LNCaP clone FGC (cell line): Measurements from ENCODE around the gene ANK3.

Experiments
- DNase-seq: peaks from one replicate; pipeline ENCODE4 v3.0.0-alpha.2; 2011; ENCODE audit warnings: low read depth
- H3K4me3 ChIP-seq: 2 replicates; pipeline ENCODE4 v1.5.1; 2011; ENCODE audit warnings: mild to moderate bottlenecking, low read depth, low read length, control low read depth
- TF ChIP-seq, protein P1 (sequence below): IDR thresholded peaks from 2 replicates; pipeline ENCODE4 v1.5.1; 2012; ENCODE audit warnings: mild to moderate bottlenecking; ENCODE audit not compliant: control insufficient read depth, insufficient read depth; ENCODE audit errors: extremely low read depth

The ANK3 gene

GRCh38 chr10:60186315-60187071 lies 203.2 kb downstream of the ANK3 start:
- TF ChIP-seq, protein P1, sequence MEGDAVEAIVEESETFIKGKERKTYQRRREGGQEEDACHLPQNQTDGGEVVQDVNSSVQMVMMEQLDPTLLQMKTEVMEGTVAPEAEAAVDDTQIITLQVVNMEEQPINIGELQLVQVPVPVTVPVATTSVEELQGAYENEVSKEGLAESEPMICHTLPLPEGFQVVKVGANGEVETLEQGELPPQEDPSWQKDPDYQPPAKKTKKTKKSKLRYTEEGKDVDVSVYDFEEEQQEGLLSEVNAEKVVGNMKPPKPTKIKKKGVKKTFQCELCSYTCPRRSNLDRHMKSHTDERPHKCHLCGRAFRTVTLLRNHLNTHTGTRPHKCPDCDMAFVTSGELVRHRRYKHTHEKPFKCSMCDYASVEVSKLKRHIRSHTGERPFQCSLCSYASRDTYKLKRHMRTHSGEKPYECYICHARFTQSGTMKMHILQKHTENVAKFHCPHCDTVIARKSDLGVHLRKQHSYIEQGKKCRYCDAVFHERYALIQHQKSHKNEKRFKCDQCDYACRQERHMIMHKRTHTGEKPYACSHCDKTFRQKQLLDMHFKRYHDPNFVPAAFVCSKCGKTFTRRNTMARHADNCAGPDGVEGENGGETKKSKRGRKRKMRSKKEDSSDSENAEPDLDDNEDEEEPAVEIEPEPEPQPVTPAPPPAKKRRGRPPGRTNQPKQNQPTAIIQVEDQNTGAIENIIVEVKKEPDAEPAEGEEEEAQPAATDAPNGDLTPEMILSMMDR: no peak
- DNase-seq: peak; percentile 90
- H3K4me3 ChIP-seq: no peak overlapping the region

DNA sequence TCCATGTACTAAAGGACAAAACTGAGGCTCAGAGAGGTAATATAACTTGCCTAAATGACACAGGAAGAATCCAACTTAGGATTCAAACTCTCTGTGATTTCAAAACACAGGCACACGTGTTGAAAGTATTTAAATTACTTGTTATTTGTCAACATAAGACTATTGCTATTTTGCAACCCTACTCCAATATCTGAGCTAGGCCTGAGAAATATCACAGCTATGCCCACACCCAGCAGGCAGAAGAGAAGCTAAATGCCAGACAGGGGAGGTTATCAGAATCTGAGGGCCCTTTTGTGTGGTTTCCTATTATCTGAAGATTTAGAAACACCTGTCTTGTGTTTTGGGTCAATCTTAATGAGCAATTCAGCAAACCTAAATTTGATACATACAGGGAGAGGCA lies 204.3 kb downstream of the ANK3 start:
- no peak overlapping the region for H3K4me3 ChIP-seq
- DNase-seq: no peak
- TF ChIP-seq, protein P1: no peak

DNA sequence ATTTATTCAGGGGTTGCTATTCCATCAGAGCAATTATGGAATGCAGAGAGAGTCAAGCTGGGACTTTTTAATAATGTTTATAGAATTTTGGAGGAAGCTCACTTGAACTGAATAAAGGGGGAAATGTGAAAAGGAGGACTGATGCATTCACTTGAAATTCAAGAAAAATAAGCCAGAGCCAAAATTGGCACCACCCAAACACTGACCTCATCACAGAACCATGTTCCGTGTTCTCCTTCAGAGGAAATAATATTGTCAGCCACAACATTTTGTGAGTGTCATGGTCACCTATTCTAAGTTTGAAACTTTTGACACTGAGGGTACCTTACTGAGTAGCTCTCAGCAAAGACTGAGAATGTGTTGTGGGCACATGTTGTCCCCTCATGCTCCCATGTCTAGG lies 207.0 kb downstream of the ANK3 start:
- no peak for DNase-seq
- TF ChIP-seq, protein P1: no peak

GRCh38 chr10:60176925-60177324 lies 212.8 kb downstream of the ANK3 start:
- no peak overlapping the region for H3K4me3 ChIP-seq
- no peak for DNase-seq
- TF ChIP-seq, protein P1: no peak

More for the DNA sequence above, 207.0 kb downstream of the ANK3 start:
- H3K4me3 ChIP-seq: no peak overlapping the region

DNA sequence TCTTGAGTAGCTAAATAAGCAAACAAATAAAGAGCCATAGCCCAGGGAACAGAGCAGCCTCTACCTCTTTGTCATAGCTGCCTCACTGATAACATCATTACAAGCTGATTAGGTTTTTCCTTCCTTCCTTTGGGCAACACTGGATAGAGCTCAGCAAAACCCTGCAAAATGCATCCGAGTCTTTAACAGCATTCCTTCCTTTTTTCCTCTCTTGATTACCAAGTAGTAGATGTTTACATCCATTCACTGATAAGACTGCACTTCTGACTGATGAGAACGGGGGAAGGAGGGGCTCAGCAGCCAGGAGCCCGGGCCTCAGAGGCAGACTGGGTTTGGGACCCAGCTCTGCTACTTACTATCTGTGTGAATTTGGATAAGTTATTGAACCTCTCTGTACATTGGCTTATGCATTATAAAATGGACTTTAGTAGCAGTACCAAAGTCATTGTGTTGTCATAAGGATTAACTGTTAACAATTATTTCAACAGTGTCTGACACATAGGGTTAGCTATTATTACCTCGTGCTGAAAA lies 214.2 kb downstream of the ANK3 start:
- TF ChIP-seq, protein P1: no peak
- DNase-seq: peak; percentile 76
- no peak overlapping the region for H3K4me3 ChIP-seq

DNA sequence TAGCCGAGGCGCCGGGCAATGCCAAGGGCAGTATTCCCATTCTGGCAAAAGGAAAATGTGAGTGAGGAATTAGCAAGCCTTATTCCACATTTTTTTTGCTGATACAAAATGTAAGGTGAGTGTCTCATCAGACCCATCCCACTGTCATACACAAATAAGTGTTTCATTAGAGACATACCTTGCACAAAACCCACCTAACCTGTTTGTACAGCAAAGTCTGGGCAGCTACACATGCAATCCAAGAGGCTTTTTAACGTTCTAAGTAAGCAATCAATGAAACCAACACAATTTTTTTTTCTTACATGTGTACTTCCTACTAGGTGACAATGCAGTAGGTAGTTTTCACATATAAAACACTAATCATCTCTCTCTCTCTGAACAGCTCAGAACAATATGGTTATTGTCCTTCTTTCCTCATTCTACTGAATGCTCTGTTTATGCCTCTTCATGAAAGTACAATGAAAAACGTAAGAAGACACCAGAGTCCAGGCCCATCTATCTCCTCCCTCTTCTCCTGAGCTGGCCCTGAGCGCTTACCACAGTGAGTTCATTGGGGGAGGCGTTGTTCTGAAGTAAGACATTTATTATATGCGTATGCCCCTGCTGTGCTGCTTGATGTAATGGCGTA lies 217.2 kb downstream of the ANK3 start:
- TF ChIP-seq, protein P1: no peak
- H3K4me3 ChIP-seq: peak overlapping the region; percentile 34
- DNase-seq: peak; percentile 87
